Gastroesophageal sphincter (tissue), 3 donors: ENCODE data around the gene PAPPA.

ENCODE experiments used
- EP300 ChIP-seq: sonication (generic); formaldehyde crosslinking; IDR thresholded peaks from one replicate; pipeline ENCODE4 v1.6.1; 2017; ENCODE audit warnings: antibody characterized with exemption, mild to moderate bottlenecking
- POLR2A ChIP-seq, 2 donors: fragments of 450-650 bp; IDR thresholded peaks; one replicate each; pipeline ENCODE4 v1.6.1; 2017; ENCODE audit warnings: antibody characterized with exemption in 2 of 2, mild to moderate bottlenecking in 2 of 2, moderate library complexity in 1 of 2
- POLR2AphosphoS5 ChIP-seq: sonication (generic); formaldehyde crosslinking; IDR thresholded peaks from one replicate; pipeline ENCODE4 v1.6.1; 2017; ENCODE audit warnings: antibody characterized with exemption
- TF ChIP-seq, protein P1 (sequence below), 4 experiments: fragments of 200-600 bp in 2 of 4; fragments of 450-650 bp in 2 of 4; sonication (generic) in 1 of 4; IDR thresholded peaks; one replicate each; pipeline ENCODE4 v1.5.1; 2017 to 2019; ENCODE audit warnings: antibody characterized with exemption in 4 of 4, mild to moderate bottlenecking in 2 of 4, moderate library complexity in 2 of 4

- TF ChIP-seq POLR2AphosphoS5 (no peak), POLR2A (IDR thresholded peaks at IDR 0.05) (no peak), EP300 (no peak)
- TF ChIP-seq, protein P1, sequence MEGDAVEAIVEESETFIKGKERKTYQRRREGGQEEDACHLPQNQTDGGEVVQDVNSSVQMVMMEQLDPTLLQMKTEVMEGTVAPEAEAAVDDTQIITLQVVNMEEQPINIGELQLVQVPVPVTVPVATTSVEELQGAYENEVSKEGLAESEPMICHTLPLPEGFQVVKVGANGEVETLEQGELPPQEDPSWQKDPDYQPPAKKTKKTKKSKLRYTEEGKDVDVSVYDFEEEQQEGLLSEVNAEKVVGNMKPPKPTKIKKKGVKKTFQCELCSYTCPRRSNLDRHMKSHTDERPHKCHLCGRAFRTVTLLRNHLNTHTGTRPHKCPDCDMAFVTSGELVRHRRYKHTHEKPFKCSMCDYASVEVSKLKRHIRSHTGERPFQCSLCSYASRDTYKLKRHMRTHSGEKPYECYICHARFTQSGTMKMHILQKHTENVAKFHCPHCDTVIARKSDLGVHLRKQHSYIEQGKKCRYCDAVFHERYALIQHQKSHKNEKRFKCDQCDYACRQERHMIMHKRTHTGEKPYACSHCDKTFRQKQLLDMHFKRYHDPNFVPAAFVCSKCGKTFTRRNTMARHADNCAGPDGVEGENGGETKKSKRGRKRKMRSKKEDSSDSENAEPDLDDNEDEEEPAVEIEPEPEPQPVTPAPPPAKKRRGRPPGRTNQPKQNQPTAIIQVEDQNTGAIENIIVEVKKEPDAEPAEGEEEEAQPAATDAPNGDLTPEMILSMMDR (IDR thresholded peaks at IDR 0.05) = no peak
These were observed 94.3 kb downstream of the PAPPA start for GRCh38 chr9:116247791-116248374.
